ENCODE measurements around the gene BMP2K.

- TF ChIP-seq CTCF (IDR thresholded peaks at IDR 0.05): no peak
- TF ChIP-seq CHD2 (IDR thresholded peaks at IDR 0.05; ENCODE audit: low read length, partially characterized antibody): no peak
Observed at GRCh38 chr4:78766650-78767049, 9.5 kb upstream of the BMP2K start.

Data from A549 (cell line).